Measurements from ENCODE around the gene EVC. TPM values are rescaled to one million over a fixed set of nuclear protein-coding genes. Genes with fewer than 3 reads are reported as not detected.

EVC gene
- total RNA-seq, 1 donor: 58.2 TPM

DNA sequence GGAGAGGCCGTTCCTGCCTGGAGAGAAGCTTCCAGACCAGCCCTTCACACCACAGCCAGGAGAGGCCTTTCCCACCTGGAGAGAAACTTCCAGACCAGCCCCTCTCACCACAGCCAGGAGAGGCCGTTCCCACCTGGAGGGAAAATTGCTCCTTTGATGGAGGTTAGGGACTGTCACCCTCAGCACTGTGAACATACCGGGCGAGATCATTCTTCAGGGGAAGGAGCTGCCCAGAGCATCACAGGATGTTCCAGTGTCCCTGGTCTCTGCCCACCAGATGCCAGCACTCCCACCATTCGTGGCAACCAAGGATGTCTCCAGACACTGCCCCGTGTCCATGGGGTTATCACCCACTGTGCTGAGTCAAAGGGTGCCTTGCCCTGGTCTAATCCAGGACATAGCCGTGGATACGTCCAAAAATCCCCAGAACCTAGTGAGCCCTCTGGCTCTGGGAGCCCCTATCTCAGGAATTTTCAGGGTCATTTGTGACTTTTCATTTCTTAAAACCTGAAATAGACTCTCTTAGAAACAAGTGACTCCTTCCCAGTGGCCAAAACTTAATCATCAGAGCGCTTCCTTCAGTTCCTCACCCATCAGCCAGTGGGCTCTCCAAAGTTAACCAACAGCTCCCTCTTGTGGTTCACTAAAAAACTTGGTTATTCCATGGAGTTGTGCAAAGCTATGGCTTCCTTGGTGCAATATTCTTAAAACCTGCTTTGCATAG is 101.7 kb downstream of the EVC start:
- no peak overlapping the region for H3K4me3 ChIP-seq (ENCODE audit: low read depth, low read length)
- peak; percentile 84 for DNase-seq (ENCODE audit: low read depth)
- TF ChIP-seq, protein P1, sequence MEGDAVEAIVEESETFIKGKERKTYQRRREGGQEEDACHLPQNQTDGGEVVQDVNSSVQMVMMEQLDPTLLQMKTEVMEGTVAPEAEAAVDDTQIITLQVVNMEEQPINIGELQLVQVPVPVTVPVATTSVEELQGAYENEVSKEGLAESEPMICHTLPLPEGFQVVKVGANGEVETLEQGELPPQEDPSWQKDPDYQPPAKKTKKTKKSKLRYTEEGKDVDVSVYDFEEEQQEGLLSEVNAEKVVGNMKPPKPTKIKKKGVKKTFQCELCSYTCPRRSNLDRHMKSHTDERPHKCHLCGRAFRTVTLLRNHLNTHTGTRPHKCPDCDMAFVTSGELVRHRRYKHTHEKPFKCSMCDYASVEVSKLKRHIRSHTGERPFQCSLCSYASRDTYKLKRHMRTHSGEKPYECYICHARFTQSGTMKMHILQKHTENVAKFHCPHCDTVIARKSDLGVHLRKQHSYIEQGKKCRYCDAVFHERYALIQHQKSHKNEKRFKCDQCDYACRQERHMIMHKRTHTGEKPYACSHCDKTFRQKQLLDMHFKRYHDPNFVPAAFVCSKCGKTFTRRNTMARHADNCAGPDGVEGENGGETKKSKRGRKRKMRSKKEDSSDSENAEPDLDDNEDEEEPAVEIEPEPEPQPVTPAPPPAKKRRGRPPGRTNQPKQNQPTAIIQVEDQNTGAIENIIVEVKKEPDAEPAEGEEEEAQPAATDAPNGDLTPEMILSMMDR (IDR thresholded peaks at IDR 0.05; ENCODE audit: insufficient read depth, low read length): peak; percentile 79

GRCh38 chr4:5813882-5814255 is 102.9 kb downstream of the EVC start:
- H3K4me3 ChIP-seq (ENCODE audit: low read depth, low read length): no peak overlapping the region
- TF ChIP-seq, protein P1 (IDR thresholded peaks at IDR 0.05; ENCODE audit: insufficient read depth, low read length): no peak
- DNase-seq (ENCODE audit: low read depth): no peak

- DNase-seq (ENCODE audit: low read depth): no peak
- TF ChIP-seq, protein P1 (IDR thresholded peaks at IDR 0.05; ENCODE audit: insufficient read depth, low read length): no peak
- no peak overlapping the region for H3K4me3 ChIP-seq (ENCODE audit: low read depth, low read length)
These were observed 103.4 kb downstream of the EVC start for GRCh38 chr4:5814421-5814820.

GRCh38 chr4:5815641-5816040 is 104.6 kb downstream of the EVC start:
- no peak overlapping the region for H3K4me3 ChIP-seq (ENCODE audit: low read depth, low read length)
- TF ChIP-seq, protein P1 (IDR thresholded peaks at IDR 0.05; ENCODE audit: insufficient read depth, low read length): no peak
- no peak for DNase-seq (ENCODE audit: low read depth)

- H3K4me3 ChIP-seq (ENCODE audit: low read depth, low read length): no peak overlapping the region
- TF ChIP-seq, protein P1 (IDR thresholded peaks at IDR 0.05; ENCODE audit: insufficient read depth, low read length): no peak
- DNase-seq (ENCODE audit: low read depth): no peak
These were observed 105.1 kb downstream of the EVC start for GRCh38 chr4:5816101-5816500.

DNA sequence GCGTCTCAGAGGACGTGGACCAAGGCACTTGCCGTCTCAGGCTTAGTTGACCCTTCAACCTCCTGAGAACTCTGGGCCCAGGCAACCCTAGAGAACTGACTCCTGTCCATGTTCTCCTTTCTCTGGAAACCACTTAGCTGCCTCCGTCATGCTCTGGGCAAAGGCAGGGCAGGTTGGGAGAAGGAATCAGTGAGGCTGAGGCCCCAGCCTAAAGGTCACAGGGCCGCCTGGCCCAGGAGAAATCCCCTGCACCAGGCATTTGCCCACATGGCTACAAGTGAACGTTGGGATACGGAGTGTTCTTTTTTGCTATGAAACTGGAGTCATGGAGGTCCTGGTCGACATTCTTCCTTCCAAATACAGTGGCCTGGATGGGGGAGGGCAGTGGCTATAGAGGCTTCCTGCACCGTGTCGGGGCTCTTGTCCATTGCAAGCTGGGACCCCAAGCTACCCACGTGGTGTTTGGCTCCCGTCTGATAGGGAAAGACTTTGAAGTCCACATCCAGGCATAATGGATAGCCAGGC is 105.9 kb downstream of the EVC start:
- TF ChIP-seq, protein P1 (IDR thresholded peaks at IDR 0.05; ENCODE audit: insufficient read depth, low read length): no peak
- H3K4me3 ChIP-seq (ENCODE audit: low read depth, low read length): no peak overlapping the region
- no peak for DNase-seq (ENCODE audit: low read depth)
